Measurements from ENCODE around the gene SLC34A2.

DNA sequence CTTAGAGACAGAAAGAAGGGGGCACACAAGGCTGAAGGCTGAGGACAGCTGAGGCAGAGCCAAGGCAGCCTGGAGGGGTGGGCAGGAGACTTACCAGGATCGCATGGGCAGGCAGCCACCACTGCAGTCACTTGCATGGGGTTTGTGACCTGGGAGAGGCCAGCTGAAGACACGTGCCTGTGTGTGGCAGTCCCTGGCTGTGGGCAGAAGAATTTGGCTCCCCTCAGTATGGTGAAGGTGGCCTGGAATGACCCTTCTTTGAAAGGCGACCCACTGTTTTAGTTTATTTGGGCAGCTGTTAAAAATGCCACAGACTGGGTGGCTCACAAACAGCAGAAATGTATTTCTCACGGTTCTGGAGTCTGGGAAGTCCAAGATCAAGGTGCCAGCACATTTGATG lies 22.1 kb upstream of the SLC34A2 start:
- TF ChIP-seq RAD21 (IDR thresholded peaks at IDR 0.05 in 1 of 2, conservative IDR thresholded peaks at IDR 0.05 in 1 of 2; ENCODE audit: low read depth in 2 of 2, low read length in 2 of 2) (no peak), BCL11A (IDR thresholded peaks at IDR 0.05; ENCODE audit: low read depth in 2 of 2, low read length in 2 of 2) (no peak), EZH2 (IDR thresholded peaks at IDR 0.05; ENCODE audit: low read depth, low read length, severe bottlenecking) (no peak), CBX5 (IDR thresholded peaks at IDR 0.05; ENCODE audit: low read depth, low read length) (no peak), CHD2 (IDR thresholded peaks at IDR 0.05; ENCODE audit: low read length) (no peak), POLR2AphosphoS5 (IDR thresholded peaks at IDR 0.05; ENCODE audit: low read depth, low read length) (no peak), SIRT6 (IDR thresholded peaks at IDR 0.05; ENCODE audit: low read length) (no peak), NRF1 (IDR thresholded peaks at IDR 0.05; ENCODE audit: low read depth, low read length) (no peak), SRF (IDR thresholded peaks at IDR 0.05; ENCODE audit: low read depth, low read length) (no peak)
- TF ChIP-seq, protein P1, sequence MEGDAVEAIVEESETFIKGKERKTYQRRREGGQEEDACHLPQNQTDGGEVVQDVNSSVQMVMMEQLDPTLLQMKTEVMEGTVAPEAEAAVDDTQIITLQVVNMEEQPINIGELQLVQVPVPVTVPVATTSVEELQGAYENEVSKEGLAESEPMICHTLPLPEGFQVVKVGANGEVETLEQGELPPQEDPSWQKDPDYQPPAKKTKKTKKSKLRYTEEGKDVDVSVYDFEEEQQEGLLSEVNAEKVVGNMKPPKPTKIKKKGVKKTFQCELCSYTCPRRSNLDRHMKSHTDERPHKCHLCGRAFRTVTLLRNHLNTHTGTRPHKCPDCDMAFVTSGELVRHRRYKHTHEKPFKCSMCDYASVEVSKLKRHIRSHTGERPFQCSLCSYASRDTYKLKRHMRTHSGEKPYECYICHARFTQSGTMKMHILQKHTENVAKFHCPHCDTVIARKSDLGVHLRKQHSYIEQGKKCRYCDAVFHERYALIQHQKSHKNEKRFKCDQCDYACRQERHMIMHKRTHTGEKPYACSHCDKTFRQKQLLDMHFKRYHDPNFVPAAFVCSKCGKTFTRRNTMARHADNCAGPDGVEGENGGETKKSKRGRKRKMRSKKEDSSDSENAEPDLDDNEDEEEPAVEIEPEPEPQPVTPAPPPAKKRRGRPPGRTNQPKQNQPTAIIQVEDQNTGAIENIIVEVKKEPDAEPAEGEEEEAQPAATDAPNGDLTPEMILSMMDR (IDR thresholded peaks at IDR 0.05; ENCODE audit: control extremely low read depth in 1 of 3, insufficient read depth in 1 of 3, low read depth in 1 of 3, low read length in 3 of 3), result no peak
- TF ChIP-seq, protein P2, sequence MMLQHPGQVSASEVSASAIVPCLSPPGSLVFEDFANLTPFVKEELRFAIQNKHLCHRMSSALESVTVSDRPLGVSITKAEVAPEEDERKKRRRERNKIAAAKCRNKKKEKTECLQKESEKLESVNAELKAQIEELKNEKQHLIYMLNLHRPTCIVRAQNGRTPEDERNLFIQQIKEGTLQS (IDR thresholded peaks at IDR 0.05; ENCODE audit: insufficient read depth, low read depth, low read length), result no peak

Data from H1 (cell line).